BE2C (cell line): ENCODE measurements around the gene KIR3DL3.
"Not testable (repeated sequence)": the region's sequence is repeated elsewhere in the genome, so short reads cannot be mapped to it uniquely, and the experiment has no call there.

Experiments
- DNase-seq: peaks from one replicate; pipeline ENCODE4 v3.0.0-alpha.2; 2020
- H3K27me3 ChIP-seq: fragments of 250-450 bp; sonication (Bioruptor Pico); 2 replicates; pipeline ENCODE4 v1.5.1; 2020; ENCODE audit warnings: mild to moderate bottlenecking
- H3K36me3 ChIP-seq: fragments of 250-450 bp; sonication (Bioruptor Pico); 2 replicates; pipeline ENCODE4 v1.5.1; 2020; ENCODE audit warnings: mild to moderate bottlenecking
- H3K4me1 ChIP-seq: fragments of 250-450 bp; sonication (Bioruptor Pico); 2 replicates; pipeline ENCODE4 v1.5.1; 2020
- H3K4me3 ChIP-seq: 2 replicates; pipeline ENCODE4 v1.5.1; 2011; ENCODE audit warnings: low read depth, low read length
- H3K9me3 ChIP-seq: fragments of 250-450 bp; sonication (Bioruptor Pico); 2 replicates; pipeline ENCODE4 v1.5.1; 2020
- TF ChIP-seq, protein P1 (sequence below): IDR thresholded peaks from 2 replicates; pipeline ENCODE4 v1.5.1; 2012; ENCODE audit warnings: mild to moderate bottlenecking, low read depth, low read length

Gene KIR3DL3

DNA sequence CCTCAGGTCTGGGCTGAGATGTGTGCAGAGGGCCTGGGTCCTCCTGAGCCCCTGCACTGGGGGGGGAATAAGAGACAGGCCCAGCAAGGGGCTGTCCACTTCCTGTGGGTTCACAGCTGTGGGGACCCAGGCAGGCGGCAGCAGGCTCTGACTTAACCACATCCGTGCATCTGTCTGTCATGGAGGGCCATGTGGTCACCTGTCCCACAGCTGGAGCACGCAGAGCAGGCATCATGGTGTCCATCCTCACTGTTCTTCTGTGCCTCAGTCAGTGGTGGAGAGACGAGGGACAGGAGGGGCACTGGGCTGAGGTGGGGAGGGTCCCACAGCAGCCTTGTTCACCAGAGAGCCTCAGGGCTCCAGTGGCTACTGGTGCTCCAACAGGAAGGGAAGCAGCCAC, 16.3 kb upstream of the KIR3DL3 start:
- Histone ChIP-seq H3K27me3 (no peaks in the 10 kb centered on the region), H3K9me3 (no peaks in the 10 kb centered on the region), H3K36me3 (no peaks in the 10 kb centered on the region), H3K4me3 (no peak overlapping the region), H3K4me1 (no peaks in the 10 kb centered on the region)
- TF ChIP-seq, protein P1, sequence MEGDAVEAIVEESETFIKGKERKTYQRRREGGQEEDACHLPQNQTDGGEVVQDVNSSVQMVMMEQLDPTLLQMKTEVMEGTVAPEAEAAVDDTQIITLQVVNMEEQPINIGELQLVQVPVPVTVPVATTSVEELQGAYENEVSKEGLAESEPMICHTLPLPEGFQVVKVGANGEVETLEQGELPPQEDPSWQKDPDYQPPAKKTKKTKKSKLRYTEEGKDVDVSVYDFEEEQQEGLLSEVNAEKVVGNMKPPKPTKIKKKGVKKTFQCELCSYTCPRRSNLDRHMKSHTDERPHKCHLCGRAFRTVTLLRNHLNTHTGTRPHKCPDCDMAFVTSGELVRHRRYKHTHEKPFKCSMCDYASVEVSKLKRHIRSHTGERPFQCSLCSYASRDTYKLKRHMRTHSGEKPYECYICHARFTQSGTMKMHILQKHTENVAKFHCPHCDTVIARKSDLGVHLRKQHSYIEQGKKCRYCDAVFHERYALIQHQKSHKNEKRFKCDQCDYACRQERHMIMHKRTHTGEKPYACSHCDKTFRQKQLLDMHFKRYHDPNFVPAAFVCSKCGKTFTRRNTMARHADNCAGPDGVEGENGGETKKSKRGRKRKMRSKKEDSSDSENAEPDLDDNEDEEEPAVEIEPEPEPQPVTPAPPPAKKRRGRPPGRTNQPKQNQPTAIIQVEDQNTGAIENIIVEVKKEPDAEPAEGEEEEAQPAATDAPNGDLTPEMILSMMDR, result no peak
- DNase-seq, result no peak

GRCh38 chr19:54708781-54709180, 15.5 kb upstream of the KIR3DL3 start:
- no peak for DNase-seq
- Histone ChIP-seq H3K4me1 (no peaks in the 10 kb centered on the region), H3K27me3 (no peaks in the 10 kb centered on the region), H3K9me3 (no peaks in the 10 kb centered on the region), H3K4me3 (no peak overlapping the region), H3K36me3 (no peaks in the 10 kb centered on the region)
- TF ChIP-seq, protein P1, result no peak

- H3K27me3 ChIP-seq, result no peaks in the 10 kb centered on the region
- DNase-seq, result no peak
- H3K9me3 ChIP-seq, result no peaks in the 10 kb centered on the region
- no peaks in the 10 kb centered on the region for H3K4me1 ChIP-seq
- TF ChIP-seq, protein P1, result no peak
- H3K36me3 ChIP-seq, result no peaks in the 10 kb centered on the region
- no peak overlapping the region for H3K4me3 ChIP-seq
Measured at GRCh38 chr19:54709212-54709948, 14.9 kb upstream of the KIR3DL3 start.

GRCh38 chr19:54709956-54710355, 14.3 kb upstream of the KIR3DL3 start:
- H3K27me3 ChIP-seq, H3K4me1 ChIP-seq, H3K9me3 ChIP-seq, H3K36me3 ChIP-seq, DNase-seq, H3K4me3 ChIP-seq: not testable (repeated sequence)

- Histone ChIP-seq H3K4me1 (no peaks in the 10 kb centered on the region), H3K27me3 (no peaks in the 10 kb centered on the region), H3K4me3 (no peak overlapping the region), H3K36me3 (no peaks in the 10 kb centered on the region), H3K9me3 (no peaks in the 10 kb centered on the region)
- no peak for DNase-seq
- TF ChIP-seq, protein P1, result no peak
Measured at GRCh38 chr19:54724644-54725043, 402 bp downstream of the KIR3DL3 start.

DNA sequence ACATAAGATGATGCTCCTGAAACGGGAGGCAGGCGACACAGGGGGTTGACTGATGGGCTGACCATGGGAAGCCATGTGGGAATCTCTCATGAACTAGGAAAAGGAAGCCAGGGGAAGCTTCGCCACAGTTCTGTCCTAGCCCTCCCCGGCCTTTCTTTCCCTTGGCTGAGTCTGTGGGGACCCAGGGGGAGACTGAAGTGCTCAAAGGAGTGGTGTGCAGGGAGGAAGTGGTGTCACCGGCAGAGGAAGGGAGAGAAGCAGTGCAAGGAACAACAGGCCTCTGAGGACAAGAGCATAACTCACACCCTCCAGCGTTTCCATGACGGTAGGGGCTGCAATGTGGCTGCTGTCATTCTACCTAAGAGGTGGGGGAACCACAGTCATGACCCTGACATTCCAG, 1.1 kb downstream of the KIR3DL3 start:
- no peak for DNase-seq
- Histone ChIP-seq H3K4me3 (no peak overlapping the region), H3K36me3 (no peaks in the 10 kb centered on the region), H3K4me1 (no peaks in the 10 kb centered on the region), H3K27me3 (no peaks in the 10 kb centered on the region), H3K9me3 (no peaks in the 10 kb centered on the region)
- TF ChIP-seq, protein P1, result no peak
